ENCODE results near the gene DMXL2.

GRCh38 chr15:51516291-51516690 lies 106.3 kb downstream of the DMXL2 start:
- no peak for TF ChIP-seq EZH2 (IDR thresholded peaks at IDR 0.05; ENCODE audit: borderline replicate concordance)
- no peak for TF ChIP-seq CTCF (IDR thresholded peaks at IDR 0.05; ENCODE audit: poor library complexity)

Data from hepatocyte (in vitro differentiated cells).